Activated CD8-positive, alpha-beta memory T cell treated with anti-CD3 and anti-CD28 coated beads for 48 hours (primary cell): Measurements from ENCODE around the gene CDH16.
"Not testable (repeated sequence)": the region's sequence is repeated elsewhere in the genome, so short reads cannot be mapped to it uniquely, and the experiment has no call there.

Experiments
- DNase-seq, 3 experiments: peaks; one replicate each; pipeline ENCODE4 v3.0.0-alpha.2; 2020; ENCODE audit warnings: low read depth in 2 of 3, low spot score in 2 of 3

CDH16 gene

DNA sequence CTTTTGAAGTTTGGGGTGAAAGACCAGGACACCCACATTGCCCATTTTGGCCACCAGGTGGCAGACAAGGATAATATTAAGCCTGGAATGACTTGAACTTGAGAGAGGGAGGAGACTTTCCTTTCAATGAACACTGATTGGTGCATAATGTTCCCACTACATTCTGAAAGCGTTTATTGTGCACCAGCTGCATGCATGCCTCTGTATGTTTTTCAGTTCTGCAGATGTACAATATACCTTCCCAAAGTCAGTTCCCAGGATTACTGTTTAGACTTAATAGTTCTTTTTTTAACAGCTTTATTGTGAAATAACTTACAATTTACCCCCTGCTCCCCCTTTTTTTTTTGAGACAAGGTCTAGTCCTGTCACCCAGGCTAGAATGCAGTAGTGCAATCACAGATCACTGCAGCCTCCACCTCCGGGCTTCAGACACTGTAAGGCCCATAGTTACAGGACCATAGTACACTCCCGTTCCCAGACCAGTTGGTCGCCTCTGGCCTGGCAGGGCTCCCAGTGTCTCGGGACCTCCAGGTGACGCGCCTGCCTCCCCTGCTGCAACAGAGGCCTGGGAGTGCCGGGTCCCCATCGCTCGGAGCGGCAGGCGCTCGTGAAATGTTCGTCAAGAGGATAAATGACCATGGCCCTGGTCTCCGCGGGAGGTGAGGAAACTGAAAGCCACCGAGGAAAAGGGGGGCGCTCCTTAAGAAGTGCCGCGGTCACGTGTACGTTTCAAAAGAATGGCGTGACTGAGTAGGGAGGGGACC lies 28.8 kb upstream of the CDH16 start:
- peak; percentile 61 to 77 (median 74) for DNase-seq

DNA sequence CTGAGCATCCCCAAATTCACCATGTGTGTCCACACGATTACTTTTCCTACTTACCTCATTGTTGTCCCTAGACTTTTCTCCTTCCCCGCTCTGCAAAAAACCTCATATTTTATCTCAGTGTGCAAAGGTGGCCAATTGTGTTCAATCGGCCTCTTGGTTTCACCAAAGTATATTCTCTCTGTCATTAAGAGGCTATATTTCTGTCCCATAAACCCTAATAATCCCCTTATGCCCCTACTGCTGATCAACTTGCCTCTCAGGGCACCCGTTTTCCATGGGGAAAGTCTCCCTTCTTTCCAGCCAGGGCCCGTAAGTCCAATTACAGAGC lies 28.3 kb upstream of the CDH16 start:
- DNase-seq, result no peak

DNA sequence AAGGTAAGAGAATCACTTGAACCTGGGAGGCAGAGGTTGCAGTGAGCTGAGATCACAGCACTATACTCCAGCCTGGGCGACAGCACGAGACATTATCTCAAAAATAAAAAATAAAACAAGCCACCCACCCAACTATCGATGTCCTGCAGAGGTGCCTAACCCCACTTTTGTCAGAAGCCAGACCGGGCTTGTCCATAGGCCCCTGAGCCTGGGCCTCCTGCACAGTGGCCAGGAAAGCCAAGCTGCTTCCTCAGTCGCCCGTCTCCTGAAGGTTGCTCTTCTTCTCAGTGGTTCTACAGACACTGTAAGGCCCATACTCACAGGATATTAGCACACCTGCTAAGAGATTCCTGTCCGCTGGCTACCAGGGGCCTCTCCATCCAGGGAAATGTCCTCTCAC lies 27.9 kb upstream of the CDH16 start:
- DNase-seq, result no peak

GRCh38 chr16:66945939-66946338 lies 27.3 kb upstream of the CDH16 start:
- DNase-seq, result no peak

- not testable (repeated sequence) for DNase-seq
Measured at GRCh38 chr16:66944971-66945370, 26.3 kb upstream of the CDH16 start.

DNA sequence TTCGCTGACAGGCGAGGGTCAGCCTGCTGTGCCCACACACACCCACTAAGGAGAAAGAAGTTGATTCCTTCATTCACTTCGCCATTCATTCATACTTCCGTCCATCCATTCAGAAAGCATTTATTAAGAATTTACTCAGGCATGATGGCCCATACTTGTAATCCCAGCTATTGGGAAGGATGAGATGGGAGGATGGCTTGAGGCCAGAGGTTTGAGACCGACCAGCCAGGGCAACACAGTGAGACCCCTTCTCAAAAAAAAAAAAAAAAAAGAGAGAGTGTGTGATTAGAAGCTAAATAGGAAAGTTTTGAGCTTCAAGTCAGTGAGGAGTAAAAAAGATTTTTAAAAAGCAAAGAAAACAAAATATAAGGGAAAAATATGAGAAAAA lies 25.4 kb upstream of the CDH16 start:
- no peak for DNase-seq

DNA sequence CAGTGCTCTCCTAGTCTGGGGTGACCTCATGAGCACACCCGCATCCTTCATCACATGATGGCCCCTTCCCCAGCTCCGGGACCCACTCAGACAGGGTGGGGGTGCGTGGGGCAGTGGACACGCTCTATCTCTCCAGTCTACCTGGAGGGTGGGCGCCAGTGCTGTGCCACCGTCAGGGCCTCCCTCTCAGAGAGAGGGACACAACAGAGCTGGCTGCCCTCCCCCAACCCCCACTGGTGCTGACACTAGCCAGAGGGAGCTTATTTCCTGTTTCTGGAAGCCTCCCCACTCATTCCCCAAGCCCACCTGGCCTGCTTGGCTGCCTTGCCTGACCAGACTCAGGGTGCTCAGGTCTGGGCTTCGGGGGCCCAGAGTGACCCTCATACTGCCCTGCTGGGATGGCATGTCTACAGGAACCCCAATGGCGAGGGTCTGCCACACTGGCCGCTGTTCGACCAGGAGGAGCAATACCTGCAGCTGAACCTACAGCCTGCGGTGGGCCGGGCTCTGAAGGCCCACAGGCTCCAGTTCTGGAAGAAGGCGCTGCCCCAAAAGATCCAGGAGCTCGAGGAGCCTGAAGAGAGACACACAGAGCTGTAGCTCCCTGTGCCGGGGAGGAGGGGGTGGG lies 24.9 kb upstream of the CDH16 start:
- DNase-seq, result no peak

DNA sequence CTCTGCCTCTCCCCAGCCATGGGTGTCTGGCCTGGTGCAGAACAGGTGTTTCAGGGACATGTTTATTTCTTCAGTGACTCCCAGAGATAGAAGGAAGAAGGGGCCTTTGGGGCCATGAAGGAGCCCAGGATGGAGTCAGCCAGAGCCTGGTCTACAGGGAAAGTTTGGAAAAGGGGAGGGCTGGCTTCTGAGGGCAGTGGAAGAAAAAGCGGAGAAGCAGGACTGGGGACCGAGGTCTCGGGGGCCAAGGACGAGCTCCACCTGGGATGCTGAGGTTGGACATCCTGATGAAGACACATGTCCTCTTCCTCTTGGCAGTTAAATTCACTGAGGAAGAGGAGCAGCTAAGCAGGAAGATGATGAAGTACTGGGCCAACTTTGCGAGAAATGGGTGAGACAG lies 24.3 kb upstream of the CDH16 start:
- DNase-seq, result no peak

DNA sequence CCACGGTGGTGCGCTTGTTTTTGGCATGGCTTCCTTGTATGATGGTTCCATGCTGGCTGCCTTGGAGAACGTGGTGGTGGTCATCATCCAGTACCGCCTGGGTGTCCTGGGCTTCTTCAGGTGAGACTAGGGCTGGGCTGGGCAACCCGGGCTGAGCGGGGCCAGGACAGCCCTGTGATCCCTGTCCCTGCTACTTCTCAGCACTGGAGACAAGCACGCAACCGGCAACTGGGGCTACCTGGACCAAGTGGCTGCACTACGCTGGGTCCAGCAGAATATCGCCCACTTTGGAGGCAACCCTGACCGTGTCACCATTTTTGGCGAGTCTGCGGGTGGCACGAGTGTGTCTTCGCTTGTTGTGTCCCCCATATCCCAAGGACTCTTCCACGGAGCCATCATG lies 21.6 kb upstream of the CDH16 start:
- DNase-seq, result no peak

DNA sequence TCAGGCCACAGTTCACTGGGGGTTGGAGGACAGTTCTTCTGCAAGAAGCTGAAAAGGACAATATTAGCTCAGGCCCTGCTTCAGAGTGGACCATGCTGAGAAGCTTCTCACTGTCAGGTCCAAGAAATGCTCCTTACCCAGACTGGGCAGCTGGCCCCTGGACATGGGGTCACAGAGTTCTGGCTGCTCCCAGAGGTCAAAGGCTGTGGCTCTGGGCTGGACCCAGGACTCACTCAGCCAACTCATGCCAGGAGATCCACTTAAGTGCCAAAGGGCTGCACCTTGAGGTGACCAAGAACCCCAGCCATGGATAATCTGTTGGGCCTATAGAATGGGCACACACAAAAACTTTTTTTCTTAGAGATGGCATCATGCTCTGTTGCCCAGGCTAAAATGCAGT lies 20.7 kb upstream of the CDH16 start:
- DNase-seq, result no peak

DNA sequence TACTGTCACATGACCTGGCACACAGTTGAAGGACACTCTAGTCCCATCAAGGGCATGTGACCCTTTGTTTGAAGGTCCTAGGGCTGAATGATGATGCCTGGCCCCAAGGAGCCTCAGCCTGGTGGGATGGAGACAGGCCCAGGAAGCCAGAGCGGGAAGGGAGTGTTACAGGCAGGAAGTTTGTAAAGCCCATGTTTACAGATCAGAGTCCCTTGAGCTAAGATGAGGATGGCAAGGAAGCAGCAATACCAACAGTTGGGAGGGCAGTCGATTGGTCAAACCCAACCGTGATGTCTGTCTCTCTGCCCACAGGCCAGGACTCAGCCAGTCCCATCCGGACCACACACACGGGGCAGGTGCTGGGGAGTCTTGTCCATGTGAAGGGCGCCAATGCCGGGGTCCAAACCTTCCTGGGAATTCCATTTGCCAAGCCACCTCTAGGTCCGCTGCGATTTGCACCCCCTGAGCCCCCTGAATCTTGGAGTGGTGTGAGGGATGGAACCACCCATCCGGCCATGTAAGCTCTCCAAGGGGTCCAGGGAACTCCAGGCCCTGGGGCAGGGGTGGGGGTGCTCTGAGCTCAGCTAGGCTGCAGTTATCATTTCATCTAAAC lies 19.1 kb upstream of the CDH16 start:
- DNase-seq, result no peak

DNA sequence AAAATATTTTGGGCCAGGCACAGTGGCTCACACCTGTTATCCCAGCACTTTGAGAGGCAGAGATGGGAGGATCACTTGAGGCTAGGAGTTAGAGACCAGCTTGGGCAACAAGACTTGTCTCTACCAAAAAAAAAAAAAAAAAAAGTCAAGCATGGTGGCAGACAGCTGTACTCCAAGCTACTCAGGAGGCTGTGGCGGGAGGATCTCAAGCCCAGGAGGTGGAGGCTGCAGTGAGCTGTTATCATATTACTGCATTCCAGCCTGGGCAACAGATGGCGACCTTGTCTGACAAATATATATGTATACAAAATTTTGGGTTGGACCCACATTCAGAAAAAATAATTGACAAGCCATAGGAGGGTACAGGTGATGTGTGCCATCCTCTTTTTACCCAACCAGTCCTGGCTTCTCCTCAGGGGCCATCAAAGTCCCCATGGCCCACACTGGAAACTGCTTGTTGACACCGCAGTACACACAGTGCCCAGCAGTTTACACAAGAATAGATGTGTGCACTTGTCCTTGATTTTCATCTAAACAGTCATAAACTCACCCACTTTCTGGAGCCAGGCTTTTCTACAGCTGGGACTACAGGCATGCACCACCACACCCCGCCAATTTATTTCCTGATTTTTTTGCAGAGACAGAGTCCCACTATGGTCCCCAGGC lies 18.3 kb upstream of the CDH16 start:
- no peak for DNase-seq

- no peak for DNase-seq
Measured at GRCh38 chr16:66936462-66936861, 17.8 kb upstream of the CDH16 start.

DNA sequence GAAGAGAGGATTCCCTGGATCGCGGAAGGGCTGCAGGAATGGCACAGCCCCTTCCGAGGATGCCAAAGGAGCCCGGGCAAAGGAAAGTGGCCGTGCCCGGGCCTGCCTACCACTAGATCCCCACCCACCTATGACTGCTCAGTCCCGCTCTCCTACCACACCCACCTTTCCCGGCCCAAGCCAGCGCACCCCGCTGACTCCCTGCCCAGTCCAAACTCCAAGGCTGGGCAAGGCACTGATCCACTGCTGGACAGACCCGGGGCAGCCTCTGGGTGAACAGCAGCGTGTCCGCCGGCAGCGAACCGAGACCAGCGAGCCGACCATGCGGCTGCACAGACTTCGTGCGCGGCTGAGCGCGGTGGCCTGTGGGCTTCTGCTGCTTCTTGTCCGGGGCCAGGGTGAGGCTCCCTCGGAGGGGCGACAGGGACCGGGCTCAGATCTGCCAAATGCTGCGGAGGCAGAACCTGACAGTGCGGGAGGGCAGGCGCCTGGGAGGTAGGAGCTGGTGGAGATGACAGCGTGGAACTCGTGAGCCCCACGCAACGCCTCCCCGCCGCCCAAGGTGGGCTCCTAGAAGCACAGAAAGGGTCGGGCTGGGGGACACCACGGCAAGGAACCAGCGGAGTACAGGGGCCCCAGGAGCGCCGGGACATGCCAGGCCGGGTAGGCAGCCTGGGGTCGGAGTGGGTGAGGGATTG lies 16.8 kb upstream of the CDH16 start, which contains the start of gene CES2:
TSS of gene CES2 (plus strand) at position 203 of the 698 bp plus-strand sequence. CDS start at position 323, 120 bp downstream.
- no peak for DNase-seq

DNA sequence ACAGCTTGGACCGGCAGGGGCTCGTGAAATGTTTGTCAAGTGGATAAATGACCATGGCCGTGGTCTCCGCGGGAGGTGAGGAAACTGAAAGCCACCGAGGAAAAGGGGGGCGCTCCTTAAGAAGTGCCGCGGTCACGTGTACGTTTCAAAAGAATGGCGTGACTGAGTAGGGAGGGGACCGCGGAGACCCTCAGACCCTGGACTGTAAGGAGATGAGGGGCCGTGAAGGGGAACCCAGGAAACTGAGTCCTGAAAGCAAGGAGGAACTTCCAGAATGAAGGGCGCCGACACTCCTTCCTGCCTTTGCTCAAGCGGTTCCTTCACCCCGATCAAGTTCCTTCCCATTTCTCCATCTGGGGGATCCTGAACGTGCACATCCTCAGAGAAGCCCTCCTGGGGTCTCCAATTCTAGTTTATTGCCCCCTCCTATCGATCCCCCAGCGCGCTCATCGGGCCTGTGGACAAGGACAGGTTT lies 16.2 kb upstream of the CDH16 start:
- DNase-seq, result not testable (repeated sequence)

GRCh38 chr16:66934138-66934838 lies 15.6 kb upstream of the CDH16 start, which contains the start of gene CIAO2B:
CIAO2B (minus strand) TSS chr16:66934402; CDS start chr16:66934364, 38 bp downstream.
- DNase-seq, result peak; percentile 71 to 79 (median 77)

- DNase-seq, result peak in 1 of 3 experiments; percentile 41
Measured at GRCh38 chr16:66933776-66934137, 15.1 kb upstream of the CDH16 start.

DNA sequence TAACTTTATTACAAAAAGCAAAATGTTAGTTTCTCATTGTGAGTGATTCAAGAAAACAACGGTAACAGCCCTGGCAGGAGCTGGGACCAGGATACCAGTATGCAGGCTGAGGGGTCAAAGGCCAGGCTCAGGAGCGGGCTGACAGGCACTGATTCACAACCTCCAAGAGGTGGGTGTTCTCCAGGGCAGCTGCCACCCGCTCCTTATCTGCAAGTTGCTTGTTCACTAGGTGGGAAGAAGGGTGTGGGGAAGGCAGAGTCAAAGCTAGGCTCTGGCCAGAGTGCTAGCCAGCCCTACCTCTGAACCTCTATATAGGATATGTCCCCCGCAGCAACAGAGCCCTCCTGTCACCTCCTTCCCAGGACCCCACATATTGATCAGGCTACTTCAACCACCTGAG lies 13.4 kb upstream of the CDH16 start:
- no peak for DNase-seq

DNA sequence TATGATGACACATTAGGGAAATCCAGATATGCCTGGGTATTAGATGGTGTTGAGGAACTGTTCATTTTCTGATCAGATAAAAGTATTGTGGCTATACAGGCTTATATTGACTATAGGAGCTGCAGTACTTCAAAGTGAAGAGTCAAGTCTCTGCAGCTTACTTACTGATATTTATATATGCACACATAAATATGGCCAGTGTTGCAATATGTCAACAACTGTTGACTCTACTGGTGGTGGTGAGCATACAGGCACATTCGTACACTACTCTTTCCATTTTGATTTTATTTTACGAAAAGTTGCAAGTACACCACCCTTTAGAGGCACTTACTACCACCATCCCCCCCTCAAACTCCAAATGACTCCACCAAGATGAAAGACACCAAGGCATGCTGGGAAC lies 13.0 kb upstream of the CDH16 start:
- DNase-seq, result no peak

DNA sequence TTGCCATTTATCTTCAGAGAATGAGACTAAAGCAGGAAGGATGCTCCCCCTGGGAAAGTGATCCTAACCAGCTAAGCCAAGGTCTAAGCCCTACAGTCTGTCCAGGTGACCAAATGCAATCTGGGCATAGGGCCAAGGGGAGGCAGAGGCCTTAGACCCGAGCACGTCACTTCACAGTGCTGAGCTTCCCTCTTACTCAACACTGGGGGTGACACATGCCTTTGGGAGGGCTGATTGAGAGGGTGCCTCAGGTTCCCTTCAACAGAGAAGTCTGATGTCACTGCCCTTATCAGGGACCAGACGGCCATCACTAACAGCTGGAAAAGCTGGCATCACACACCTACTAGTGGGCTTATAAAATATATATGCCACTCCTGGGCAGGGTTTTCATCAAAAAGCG lies 11.5 kb upstream of the CDH16 start:
- DNase-seq, result no peak
